Pulmonary artery endothelial cell (primary cell): ENCODE data around the gene FRK. TPM values are rescaled to one million over a fixed set of nuclear protein-coding genes. Genes with fewer than 3 reads are reported as not detected.
"Not testable (repeated sequence)": the region's sequence is repeated elsewhere in the genome, so short reads cannot be mapped to it uniquely, and the experiment has no call there.

Source experiments
- DNase-seq: peaks from one replicate; pipeline ENCODE4 v3.0.0-alpha.2; 2011; ENCODE audit warnings: low read depth, low spot score
- total RNA-seq: library from RNA; depleted of rRNA; stranded (reverse); fragments of >200 nt; gene quantifications from 2 replicates; pipeline ENCODE4 v1.2.3, GENCODE V29; 2014

FRK gene
- total RNA-seq, 1 donor from 2014 or later = 0.07 TPM

DNA sequence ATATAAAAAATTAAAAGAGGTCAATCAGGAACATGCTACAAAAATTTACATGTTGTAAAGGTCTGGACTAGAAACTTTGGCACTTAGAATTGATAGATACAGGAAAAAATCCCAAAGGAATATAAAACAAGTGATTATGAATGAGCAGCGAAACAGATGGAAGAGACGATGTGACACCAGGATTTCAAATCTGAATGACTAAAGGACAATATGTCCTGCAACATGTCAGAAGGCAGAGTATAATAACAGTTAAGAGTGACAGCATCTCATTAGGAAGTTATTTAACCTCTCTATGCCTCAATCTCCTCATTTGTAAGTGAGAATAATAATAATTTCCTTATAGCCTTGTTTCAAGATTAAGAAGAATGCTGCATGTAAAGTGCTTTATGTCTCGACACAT lies 50.3 kb downstream of the FRK start:
- no peak for DNase-seq

DNA sequence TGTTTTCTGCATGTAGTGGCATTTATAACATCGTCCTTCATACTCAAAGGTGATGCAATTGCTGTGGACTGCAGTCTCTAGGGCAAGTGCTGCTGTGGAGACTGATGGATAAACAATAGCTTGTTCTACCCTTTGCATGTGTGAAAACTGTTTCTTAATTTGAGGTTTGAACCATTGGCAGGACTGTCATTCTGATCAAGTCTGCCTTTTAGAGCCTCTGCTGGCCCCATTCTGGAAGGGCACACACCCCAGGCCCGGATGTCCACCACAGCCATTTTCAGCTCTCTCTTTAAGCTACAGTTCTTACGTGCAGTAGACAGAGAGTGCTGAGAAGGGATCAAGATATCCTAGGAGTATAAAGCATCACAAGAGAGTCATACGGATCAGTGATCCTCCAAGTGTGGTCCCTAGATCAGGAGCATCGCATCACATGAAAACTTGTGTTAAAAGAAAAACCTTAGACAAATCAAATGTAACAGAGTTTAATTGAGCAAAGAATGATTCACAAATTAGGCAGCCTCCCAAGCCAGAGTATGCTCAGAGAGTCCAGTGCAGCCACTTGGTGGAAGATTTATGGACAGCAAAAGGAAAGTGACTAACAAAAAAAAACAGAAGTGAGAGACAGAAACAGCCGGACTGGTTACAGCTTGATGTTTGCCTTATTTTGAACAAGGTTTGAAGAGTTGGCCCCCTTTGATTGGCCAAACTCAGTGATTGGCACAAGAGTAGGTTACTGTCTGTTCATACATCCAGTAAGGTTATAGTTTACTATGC lies 52.0 kb downstream of the FRK start:
- peak; percentile 5 for DNase-seq

DNA sequence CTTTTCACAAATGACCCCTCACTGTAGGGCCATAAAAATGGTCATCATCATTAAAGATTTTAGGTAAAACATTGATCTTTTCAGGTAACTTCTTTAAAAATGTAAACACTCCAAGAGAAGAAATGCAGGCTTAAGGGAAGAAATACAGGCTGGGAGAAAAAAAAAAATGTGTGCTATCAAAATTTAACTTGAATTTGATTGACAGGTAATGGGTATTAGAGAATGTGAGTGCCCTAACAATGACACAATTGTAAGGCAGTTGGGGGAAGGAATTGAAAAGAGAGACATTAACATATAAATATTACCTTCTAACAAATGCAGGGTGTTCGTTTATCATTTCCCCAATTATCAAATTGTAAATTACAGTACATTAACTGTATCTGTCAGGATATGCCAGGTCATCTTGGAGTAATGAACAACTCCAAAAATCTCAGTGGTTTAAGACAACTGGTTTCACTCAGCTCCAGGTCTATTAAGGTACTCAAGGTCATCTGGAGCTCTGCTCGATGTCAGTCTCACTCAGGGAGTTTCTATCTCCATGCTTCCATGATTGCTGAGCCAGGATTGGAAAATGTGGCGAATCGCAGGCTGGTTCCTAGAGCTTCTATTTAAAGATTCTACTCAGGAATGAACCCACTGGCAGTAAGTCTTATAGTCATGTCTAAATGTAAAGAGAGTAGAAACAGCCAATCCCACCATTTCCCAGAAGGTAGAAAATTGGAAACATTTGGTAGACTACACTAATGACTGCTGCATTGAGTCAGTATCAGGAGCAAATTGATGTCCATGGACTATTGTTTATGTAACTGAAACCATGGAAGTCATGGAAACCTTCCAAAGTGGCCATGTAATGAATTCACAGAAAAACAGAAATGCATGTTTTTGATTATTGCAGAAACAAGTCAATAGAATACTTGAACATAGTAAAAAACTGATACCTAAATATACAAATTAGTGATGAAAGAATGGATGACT lies 55.6 kb downstream of the FRK start:
- no peak for DNase-seq

DNA sequence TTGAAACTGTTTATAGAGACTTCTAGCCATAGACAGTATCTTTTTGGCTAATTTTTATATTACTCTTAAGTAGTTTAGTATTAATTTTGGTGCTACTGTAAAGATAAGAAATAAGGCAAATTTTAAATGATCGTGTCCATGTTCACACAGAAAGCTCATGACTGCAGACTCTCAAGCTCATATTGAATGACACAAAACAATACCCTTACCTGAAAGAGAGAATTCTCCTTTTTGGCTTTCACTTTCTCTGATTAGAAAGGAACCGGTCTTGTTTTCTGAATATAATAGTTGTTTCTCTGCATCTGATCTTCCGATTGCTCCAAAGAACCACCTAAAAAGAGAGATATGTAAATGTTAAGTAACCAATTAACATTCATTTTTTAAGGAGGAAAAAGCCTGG lies 57.0 kb downstream of the FRK start:
- no peak for DNase-seq

DNA sequence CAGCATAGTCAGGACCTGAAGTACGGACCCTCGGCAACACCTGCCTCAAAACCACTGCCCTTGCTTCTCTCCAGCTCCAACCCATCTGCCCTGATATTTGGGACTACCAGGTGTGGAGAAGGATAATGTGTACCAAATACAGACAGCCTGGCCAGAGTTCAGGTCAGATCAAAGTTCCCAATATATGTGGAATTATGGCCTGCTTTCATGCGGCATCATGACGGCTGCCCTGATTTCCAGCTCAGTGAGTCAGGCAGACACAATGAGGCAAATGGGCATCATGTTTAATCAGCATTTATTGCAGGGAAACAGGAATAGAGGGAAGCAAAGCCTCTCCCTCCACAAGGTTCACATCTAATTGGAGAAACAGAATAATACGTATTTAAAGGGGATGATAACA lies 57.9 kb downstream of the FRK start:
- DNase-seq = no peak

DNA sequence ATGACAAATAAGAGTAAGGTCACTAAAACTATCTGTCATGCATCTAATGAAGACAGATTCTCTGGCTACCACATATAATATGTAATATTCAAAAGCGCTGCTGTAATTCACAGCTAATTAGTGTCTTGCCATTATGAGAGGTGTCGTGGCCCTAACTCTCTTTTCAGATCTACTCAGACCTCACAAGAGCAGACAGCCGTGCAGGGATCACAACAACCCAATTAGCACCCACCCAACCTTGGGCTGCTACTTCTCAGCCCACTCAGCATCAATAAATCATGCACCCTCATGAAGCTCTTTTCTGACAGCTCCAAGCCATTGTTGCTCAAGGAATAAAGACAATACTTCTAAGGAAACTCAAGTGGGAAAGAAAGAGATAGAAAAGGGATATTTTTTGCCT lies 61.5 kb downstream of the FRK start:
- DNase-seq = no peak

DNA sequence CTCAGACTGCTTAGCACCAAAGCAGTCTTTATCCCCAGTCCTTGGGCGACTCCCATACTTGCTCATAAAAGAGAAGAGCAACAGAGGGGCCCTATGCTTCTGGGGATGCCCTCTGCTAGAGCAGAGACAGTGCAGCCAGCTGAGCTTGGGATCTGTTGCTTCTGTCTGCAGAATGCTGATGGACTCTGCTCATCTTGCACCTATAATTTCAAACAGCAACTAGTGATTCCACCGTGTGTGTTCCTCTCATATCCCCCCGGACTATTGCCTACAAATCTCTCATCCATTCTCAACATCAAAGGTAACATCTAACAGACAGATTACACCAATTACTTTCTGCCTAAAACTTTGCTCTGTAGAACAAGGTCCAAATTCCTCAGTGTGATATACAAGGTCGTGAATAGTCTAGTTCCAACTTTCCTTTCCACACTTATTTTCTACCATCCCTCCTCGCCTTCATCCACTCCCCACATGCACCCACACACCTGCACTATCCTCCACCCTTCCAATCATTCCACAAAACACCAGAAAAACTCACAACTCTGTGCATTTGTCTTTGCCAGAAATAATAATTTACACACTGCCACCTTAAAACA lies 62.6 kb downstream of the FRK start:
- no peak for DNase-seq

DNA sequence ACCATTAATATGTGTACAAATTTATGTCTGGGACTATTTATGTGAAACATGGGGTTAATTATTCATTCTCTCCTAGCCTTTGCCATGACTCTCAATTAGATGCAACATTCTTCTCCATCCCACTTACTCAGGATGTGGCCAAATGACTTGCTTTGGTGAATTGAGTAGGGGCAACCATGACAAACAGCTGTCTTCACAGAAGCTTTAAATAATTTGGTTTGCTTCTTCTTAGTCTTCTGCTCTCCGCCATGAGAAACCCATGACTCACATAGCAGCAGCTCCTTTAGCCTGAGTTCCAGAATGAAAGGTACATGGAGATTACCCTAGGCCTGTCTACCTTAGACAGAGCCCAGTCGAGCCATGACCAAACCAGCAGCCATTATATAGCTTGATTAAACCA lies 74.7 kb downstream of the FRK start:
- no peak for DNase-seq

DNA sequence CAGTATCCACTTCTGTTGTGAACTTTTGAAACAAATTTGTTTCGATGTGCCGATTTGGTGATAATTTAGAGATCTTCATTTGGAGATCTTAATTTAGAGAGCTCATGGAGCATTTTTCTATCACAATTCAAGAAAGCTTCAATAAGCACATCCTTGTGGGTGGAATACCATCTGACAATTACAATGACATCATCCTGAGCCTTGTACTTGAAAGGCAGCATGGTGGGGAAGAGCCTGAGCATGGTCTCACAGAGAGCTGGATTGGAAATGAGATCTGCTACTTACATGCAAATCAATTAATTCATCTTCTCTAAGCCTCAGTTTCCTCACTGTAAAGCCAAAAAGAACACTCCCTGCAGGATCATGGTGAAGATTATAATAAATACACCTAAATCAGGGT lies 75.9 kb downstream of the FRK start:
- DNase-seq = no peak

DNA sequence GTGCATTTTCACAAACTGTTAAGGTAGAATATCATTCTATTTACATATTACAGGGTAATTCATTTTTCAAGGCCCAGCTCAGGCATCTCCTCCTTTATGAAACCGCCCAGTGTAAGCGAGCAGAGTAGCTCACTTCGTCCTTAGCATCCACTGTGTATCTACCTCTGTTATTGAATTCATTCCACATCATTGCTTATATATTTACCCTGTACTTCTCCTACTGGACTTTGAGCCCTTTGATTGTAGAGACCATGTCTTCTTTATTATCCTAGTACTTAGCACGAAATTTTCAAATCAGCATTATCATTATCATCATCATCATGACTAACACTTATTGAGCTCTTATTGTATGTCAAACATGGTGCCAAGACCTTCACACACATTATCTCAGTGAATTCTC lies 76.7 kb downstream of the FRK start:
- no peak for DNase-seq

DNA sequence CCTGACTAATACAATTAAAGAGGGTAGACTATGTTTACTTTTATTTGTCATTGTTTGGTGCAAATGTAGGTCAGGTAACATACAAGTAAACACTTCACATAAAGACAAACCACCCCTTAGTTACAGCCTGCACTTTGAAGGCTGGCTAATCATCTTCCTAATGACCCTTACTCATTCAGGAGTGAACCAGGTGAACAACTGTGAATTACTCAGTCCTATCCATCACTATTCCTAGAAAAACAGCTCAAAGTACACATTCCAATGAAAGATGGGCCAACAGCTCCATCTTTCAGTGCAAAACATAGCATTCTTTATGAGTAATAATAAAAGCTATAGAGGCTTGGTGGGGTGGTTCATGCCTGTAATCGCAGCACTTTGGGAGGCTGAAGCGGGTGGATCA lies 78.2 kb downstream of the FRK start:
- no peak for DNase-seq

DNA sequence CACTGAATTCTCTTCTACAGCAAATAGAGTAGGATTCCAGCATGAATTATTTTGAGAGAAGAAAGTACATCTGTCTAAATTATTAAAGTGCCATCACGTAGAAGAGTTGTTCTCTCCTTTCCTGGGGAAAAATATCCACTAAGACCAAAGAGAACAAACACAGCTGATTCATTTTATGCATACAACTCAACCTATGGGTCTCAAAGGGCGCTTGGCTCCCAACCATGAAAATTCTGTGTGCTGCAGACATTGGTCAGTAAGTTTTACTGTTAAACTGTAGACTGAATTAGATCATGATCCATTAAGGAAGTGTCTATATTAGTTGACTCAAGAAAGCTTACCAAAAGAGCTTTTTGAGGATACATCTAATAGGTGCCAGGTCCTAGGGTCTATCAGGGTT lies 83.5 kb downstream of the FRK start:
- no peak for DNase-seq

DNA sequence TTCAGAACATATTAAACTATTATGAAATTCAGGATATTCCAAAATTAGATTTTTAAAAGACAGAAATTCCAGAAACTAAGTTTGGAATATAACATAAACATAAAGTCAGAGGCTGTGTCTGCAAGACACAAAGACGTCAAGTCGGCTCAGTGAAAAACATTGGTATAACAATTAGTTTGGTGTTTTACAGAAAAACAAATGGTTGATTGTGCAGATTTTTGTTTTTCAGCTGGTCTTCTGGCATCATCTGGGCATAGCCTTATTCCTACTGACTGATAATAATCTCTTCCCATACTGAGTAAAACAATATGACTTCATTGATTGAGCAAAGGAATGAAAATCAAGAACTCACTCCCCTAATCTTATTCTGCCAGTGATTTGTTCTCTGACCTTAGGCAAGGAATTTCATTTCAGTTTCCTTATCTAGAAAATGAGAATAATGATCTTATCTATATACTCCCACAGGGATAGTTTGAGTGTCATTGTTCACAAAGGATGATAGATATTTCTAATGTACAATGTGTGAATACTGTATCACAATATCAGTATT lies 84.3 kb downstream of the FRK start:
- no peak for DNase-seq

DNA sequence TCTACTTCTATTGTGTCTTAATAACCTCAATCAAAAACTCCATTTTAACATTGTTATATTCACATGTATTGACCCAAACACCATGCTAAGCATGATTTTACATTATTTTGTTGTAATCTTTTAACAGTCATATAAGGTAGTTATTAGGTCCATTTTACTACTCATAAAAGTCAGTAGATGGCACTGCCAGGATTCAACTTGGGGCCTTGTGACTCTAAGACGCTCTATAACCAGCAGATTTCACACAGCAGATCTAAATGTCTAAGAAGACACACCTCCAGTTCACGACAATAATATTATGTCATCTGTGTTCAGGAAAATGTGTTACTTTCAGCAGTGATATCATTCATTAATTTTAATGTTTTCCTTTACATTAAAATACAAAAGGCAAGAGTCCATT lies 88.0 kb downstream of the FRK start:
- no peak for DNase-seq

DNA sequence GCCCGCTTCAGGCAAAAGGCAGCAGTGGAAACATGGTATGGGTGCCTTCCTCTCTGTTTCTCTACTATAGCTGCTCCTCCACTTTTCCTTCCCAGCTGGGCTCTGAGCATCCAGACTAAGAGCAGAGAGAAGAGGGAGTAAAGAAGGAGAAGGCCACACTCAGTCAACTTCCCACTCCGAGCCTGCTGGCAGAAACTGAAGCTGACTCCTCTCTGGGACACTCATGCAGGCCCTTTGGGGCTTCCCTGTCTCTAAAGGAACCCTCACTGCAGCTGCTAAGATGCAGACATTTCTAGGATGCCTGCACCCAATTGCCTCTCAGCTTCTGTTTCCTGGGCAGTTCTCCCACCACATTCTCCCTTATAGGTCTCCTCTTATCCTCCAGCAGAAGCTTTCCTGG lies 88.9 kb downstream of the FRK start:
- no peak for DNase-seq

DNA sequence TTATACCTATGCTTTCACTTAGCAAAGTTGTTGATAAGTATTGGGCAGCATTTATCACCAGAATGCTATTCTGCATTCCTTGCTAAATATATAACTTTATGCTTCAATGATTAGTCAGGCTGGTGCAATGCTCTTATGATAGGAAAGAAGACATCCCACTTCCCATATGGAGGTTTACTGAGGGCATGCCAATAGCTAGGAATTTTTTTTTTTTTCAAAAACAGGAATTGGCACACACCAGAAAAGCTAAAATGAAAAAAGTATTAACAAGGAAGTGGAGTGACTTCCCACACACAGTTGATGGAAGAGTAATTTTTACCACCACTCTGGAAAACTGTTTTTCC lies 90.8 kb downstream of the FRK start:
- no peak for DNase-seq

DNA sequence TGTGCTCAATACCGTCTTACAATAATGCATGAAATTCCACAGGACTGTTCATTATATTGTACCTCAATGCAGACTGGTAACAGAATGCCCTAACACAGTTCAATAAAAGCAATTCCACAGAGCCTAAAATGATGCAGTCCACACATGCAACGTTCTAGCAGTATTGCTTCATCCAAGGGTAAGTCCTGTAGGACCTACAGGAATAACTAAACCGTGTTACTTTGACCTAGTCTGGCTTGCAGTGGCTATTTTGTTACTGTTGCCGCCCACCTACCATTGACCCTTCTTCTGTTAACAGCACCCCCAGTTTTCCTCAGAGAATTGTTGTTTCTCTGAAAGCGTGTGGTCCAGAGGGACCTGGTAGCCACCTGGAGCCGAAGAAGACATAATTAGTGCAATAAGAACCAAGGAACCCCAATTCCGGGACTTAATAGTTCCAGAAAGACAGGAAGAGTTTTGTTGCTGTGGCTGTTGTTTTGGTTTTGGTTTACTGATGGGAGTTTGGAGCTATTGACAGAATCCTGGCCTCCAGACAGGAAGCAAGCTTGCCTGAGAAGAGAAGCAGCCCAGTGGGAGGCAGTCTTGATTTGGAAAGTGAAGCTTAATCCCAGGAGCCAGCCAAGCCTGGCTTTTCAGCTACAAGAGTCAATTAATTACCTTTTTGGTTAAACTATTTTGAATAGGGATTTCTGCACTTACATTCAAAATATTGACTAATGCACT lies 91.3 kb downstream of the FRK start:
- no peak for DNase-seq

DNA sequence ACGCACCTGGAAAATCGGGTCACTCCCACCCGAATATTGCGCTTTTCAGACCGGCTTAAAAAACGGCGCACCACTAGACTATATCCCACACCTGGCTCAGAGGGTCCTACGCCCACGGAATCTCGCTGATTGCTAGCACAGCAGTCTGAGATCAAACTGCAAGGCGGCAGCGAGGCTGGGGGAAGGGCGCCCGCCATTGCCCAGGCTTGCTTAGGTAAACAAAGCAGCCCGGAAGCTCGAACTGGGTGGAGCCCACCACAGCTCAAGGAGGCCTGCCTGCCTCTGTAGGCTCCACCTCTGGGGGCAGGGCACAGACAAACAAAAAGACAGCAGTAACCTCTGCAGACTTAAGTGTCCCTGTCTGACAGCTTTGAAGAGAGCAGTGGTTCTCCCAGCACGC lies 100.4 kb downstream of the FRK start:
- not testable (repeated sequence) for DNase-seq

DNA sequence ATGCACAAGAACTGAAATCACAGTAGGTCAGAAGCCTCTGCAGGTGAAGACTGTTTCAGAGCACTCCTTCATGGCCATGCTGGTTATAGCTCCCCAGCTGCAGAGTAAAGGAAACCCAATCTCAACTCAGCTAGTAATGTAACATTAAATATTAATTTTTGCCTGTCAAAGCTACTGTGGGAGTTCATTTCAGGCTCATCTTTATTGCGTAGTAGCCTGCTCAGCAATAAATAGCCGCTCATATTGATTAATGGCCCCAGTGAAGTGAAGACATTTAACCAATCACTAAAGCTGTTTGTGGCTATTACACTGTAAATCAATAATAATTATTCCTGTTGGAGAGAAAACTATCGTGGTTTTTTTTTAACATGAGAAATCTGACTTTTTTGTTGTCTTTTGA lies 101.7 kb downstream of the FRK start:
- DNase-seq = no peak

DNA sequence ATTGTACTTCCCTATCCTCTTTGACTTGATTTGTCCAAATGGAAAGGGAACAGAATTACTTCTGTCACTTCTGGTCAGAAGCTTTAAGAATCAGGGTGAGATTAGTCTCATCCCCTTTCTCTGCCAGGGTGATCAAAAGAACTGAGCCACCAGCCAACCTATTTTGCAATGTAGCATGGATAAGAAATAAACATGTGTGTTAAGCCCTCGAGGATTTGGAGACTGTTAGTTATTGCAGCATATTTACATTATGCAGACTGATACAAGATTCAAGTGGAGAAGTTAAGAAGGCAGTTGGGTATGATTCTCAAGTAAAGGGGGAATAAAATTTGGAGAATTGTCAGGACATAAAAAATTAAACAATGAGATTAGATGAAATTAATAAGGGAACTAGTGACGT lies 106.0 kb downstream of the FRK start:
- no peak for DNase-seq

DNA sequence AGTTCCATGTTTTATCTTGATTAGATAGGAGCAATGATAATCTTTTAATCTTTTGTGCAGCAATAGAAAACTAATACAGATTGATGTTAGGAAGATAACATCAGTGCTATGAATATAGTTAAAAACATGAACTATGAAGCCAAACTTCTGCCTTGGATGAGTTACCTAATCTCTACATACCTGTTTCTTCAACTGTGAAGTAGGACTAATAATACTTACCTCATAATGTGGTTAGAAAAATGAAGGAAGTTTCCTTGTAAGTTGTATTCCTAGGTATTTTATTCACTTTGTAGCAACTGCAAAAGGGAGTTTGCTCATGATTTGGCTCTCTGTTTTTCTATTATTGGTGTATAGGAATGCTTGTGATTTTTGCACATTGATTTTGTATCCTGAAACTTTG lies 111.9 kb downstream of the FRK start:
- no peak for DNase-seq
